Epidermal melanocyte (primary cell): ENCODE data around the gene MED15.
"Not testable (repeated sequence)": the region's sequence is repeated elsewhere in the genome, so short reads cannot be mapped to it uniquely, and the experiment has no call there.

Experiments
- DNase-seq: peaks from one replicate; pipeline ENCODE4 v3.0.0; 2011; ENCODE audit warnings: low spot score; ENCODE audit not compliant: insufficient read length

MED15 gene

DNA sequence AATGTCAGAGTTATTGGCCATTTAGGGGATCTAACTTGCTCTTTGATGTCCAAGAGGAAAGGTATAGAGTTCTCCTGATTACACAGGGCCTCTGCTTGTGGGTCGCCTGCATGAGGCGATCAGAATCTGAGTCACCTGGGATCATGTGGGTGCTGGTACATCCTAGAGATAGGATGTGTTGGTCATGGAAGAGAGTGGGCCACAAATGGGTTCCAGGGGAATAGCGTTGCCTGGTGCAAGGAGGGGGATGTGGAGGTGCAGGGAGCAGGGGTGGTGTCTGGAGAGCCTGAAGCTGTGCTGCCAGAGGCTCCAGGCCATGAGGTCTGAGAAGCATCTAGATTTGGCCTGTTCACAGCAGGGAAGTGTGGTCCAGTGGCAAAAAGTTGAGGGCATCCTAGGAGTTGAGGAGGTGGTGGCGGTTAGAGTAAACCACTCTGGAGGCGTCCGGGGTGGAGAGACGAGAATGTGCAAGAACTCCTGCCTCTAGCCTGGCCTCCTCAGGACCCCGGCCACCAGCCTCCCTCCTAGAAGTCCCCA lies 92.8 kb downstream of the MED15 start:
- DNase-seq, result no peak

DNA sequence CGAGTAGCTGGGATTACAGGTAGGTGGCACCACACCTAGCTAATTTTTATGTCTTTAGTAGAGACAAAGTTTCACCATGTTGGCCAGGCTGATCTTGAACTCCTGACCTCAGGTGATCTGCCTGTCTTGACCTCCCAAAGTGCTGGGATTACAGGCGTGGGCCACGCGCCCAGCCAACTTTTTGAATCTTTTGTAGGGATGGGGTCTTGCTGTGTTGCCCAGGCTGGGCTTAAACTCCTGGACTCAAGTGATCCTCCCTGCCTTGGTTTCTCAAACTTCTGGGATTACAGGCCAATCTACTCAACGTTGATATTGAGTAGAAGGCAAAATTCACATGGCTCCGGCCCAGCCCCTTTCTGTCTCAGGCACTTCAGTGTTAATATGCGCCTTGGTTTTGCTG lies 93.9 kb downstream of the MED15 start:
- no peak for DNase-seq

DNA sequence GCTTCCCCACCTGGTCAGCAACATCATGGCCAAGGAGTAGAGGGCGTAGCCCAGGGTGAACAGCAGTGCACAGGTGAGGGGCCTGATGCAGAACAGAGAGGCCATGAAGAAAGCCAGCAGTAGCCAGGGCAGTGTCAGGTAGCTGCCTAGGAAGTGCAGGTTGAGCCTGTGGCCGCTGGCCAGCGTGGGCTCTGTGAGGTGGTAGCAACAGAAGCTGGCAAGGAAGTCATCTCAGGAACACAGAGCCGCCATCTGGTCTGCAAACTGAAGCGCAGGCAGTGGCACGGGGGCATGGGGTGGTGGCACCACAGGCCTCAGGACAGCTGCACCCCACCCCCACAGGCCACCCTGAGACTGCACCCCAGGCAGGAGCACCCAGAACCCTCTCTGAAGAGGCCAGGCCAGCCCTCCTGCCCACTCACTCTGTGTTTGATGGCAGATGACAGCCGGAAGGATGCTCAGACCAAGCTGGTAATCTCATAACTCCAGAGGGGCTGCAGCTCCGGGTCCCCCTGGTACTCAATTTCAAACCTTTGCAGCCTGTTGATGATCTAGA lies 95.3 kb downstream of the MED15 start:
- no peak for DNase-seq

DNA sequence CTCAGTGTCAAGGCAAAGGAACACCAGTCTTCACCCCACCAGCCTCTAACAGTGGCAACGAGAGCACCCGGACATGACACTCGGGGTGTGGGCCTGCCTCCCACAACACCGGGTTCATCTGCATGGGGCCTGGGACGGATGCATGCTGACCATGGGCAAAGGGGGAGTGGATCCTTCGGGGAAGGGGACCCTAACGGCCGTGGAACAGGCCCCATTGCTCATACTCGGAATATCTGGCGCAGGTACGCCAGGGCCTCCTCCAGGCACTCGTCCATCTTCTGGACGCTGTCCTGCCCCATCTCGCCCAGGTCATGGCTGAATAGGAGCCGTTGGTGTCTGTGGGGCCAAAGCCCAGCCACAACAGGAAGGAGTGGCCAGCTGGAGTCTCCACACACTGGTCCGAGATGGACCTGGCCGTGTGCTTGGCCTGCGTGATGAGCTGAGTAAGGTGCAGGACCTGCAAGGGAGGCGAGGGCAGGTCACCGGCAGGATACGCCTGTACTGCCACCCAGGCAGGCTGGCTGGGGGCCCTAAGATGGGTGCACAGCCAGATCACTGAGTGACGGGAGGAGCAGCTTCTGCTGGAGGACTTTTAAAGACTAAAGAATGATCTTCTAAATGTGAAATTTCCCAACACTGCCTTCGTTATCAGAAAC lies 96.8 kb downstream of the MED15 start:
- no peak for DNase-seq

DNA sequence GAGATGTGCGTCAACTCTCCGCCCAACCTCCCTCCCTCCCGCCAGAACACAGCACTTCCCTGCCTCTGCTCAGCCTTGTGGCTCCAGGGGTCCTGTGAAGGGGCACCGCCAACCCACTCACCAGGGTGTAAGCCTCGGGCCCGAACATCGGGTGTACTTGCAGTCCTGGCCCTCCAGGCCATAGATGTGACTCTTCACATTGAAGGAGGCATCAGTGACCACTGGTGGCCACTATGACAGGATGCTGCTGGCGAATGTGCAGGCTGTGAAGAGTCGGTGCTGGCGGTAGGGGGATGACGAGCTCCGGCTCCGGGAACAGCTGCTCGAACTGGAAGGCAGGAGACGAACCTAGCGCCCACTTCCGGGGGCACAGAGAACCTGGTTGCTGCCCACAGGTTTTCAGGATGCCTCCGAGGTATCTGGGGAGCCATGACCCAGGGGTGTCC lies 97.4 kb downstream of the MED15 start:
- DNase-seq, result no peak

DNA sequence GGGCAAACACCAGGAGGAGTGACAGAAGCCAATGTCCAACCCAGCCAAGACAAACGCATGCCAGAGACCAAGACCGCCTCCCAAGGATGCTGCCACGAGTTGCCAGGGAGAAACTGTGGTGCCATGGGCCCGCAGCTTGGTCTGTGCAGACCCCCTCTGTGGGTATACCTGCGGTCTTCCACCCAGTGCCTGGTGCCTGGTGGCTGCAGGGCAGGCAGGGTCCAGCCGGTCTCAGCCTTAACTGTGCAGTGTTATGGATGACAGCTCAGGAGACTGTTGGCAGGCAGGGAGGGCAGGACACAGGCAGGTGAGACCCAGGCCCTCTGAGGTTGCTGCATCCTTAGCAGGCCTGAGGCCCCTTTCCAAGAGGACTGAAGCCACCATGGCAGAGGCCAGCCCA lies 97.9 kb downstream of the MED15 start:
- DNase-seq, result no peak

DNA sequence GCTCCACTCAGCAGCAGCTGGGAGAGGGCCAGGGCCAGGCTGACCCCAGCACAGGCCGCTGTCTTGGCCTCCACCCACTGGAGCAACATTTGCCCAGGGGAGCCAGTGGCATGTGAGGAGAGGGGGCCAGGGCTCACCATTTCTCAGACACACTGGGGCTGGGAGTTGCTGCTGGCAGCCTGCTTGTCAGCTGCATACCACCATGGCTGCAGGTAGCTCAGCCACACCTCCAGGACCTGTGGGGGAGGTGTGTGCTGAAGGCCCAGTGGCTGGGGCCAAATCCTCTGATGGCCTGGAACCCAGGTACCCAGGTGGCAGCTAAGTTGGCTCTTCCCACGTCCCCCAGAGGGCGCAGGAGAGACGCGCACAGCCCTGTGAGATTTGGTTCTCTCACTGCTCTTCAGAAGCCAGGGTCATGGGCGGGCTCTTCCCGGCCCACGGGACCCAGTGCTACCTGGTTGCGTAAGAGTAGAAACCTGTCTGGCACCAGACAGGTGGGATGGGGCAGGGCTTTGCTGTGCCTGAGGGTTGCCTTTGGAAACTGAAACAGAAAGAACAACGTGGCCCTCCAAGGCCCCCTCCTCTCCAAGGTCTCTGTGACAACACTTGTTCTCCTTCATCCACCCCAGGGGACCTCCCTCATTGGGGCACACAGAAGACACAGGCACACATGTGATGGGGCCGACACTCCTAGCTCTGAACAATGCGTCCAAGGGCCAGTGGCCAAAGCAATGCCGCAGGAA lies 98.8 kb downstream of the MED15 start:
- DNase-seq, result no peak

DNA sequence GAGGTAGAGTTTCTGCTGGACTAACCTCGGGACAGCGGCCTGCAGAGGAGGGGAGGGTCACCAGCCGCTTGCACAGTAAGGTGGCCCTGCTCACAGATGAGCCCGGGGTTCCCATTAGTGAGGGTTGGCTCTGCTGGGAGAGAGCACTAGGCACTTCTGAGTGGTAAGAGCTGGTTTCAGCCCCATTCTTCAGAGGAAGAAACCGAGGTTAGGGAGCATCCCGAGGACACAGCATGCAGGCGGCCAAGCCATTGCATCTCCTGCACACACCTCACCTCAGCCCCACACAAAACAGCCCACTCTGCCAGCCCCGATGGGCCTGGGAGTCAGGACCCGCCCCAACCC lies 99.3 kb downstream of the MED15 start:
- DNase-seq, result no peak

DNA sequence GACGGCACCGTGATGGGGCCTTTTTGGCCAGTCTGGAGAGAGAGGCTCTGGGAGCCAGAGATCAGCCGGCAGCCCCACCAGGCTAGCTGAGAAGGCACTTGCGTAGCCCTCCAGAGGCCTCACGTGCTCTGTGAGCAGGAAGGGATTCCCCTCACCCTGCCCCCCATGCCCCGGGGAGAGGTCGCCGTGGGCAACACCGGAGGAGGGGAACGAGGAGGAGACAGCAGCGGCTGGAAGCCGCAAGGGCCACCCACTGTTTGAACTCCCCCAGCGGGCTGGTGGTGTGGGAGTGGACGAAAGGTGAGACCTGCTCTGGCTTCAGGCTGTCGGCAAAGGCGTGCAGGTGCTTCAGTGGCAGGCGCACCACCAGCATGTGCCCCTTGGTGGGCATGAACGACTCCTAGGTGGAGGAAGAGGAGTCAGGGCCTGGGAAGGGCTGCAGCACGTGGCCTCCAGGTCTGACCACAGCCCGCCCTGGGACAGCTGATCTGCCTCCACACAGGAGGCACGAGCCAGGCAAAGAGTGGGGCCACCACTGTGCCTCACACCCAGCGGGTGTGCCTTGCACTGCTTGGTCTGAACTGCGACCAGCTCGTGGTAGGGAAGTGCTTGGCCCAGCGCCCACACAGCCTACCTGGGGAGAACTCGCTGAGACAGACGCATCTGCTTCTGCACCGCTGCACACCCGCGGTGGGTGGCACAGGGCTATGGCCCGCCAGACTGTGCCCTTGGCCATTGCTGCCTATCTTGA lies 99.9 kb downstream of the MED15 start:
- DNase-seq, result no peak

DNA sequence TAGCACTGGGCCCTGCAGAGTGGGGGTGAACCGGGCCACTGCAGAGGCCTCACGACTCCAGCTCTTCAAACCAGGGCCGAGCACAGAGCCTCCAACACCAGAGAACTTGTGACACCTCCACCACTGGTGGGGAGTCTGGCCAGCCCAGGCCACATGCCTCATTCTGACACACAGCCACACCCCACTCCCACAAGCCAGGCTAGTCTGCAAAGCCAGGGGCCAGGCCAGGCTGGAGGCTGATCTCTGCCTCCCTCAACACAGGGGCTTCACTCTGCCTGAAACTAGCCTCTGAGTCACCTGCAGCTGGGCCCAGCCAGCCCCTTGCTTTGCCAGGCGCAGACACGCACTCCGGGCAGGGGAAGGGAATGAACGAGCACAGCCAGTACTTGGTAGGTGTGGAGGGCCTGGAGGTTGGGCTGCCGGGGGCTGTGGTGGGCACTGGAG lies 102.9 kb downstream of the MED15 start:
- no peak for DNase-seq

DNA sequence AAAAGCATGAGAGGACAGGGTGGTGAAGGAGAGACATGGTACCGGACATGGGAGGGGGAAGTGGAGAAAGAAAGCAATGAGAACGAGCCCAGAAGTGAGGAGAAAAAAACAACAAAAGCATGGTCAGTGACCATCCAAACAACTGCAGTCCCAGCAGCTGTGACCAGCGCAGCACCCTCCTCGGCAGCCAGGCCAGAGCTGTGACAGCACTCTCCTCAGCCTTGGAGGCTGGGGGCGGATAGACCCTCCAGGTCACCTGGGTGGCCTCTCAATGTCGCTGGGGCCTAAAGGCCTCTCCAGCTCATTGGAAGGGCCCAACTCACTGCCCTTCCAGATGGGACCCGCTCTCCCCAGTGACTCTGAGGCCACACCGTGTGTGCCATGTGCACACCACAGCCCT lies 103.3 kb downstream of the MED15 start:
- no peak for DNase-seq

DNA sequence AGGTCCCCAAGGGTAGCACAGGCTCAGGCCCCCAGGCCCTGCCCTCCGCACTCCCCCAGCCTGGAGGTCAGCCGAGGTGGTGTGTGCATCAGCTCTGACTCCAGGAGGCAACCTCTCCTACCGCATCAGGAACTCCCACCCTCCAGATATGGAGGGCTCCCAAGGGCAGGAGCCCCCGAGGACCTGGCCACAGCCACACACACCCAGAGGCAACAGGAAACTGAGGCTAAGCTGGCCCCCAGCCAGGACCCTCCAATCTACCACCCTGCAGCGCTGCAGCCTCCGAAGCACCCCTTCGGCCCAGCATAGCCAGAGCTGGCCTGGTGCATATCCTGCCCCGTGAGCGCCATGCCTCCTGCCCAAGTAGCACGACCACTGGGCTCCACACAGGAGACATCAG lies 104.0 kb downstream of the MED15 start:
- DNase-seq, result no peak

DNA sequence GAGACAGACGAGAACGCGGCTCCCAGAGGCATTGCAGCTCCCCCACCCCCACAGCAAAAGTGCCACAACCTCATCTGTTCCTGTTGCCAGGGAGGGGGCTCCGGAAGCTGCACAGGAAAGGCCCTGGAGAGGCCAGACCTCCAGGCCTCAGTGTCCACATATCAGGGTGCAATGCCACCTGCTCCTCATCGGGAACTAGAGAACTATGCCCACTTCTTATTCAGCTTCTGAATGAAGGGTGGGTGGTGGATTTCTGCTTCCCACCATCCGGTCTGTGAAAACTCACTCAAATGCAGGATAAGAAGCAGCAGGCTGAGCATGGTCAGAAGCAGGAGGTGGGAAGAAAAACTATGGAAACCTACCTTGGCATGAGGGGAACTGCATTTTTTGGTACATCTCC lies 105.9 kb downstream of the MED15 start:
- DNase-seq, result no peak

DNA sequence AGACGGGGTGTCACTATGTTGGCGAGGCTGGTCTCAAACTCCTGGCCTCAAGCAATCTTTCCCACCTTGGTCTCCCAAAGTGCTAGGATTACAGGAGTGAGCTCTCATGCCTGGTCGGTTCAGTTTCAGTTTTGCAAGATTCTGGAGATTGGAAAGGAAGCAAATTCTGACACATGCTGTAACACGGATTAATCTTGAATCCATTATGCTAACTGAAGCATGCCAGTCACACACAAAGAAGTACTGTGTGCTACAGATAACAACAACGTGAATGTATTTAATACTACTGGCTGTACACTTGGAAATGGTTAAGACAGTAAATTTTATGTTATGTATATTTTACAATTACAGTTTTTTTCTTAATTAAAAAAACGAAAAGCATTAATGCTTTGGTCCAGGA lies 107.6 kb downstream of the MED15 start:
- no peak for DNase-seq

DNA sequence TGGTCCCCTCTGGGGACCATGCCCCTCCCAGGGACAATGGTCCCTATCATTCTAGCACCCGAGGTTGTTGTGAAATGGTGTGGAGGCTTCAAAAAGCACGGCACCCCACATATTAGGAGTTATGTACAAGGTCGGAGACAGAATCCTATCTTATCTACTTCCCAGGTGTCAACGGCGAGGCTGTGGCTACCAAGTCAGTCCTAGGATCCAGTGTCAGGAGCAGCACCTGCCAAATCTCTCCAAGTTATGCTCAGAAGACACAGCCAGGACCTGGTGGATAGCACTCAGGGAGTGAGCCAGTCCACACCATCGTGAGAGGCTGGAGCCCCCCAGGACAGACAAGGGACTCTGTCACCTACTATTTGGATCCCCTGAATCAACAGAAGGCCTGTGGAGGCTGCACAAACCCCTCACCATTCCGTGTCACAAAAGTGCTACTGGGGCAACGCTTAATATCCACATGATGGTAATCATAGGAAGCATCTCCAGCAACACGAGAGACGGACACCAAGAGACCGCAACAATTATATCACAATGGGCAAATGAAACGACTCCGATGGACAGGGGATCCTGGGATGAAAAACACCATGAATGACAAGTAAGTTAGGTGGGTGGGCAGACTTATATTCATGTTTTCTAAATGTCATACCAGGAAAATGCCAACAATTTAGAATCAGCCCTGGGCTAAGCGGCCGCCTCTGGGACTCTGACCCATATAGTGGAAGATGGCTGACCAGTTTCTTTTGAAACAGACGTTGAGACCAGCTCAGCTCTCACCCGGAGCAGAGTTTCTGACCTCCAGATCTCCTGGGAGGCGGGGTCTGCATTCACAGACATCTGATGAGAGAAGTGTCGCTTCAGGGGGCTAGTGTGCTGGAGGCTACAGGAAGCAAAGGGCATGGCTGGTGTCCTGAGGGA lies 108.4 kb downstream of the MED15 start:
- no peak for DNase-seq

DNA sequence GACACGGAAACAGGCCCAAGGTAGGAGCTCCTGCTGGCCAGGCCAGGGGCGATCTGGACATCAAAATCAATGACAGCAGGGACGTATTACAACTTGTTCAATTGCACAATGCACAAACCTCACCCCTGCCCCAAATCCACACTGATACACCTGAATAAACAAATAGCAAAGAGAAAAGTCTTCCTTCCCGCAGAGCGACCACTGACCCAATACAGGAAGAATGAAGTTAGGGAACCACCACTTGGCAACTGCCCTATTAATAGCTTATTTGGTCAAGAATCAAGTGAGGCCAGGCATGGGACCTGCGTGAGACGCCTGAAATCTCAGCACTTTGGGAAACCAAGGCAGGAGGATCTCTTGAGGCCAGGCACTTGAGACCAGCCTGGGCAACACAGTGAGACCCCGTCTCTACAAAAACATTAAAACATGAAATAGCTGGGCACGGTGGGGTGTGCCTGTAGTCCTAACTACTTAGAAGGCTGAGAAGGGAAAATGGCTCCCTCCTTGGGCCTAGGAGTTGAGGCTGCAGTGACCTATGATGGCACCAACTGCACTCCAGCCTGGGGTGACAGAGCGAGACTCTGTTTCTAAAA lies 109.1 kb downstream of the MED15 start:
- DNase-seq, result no peak

DNA sequence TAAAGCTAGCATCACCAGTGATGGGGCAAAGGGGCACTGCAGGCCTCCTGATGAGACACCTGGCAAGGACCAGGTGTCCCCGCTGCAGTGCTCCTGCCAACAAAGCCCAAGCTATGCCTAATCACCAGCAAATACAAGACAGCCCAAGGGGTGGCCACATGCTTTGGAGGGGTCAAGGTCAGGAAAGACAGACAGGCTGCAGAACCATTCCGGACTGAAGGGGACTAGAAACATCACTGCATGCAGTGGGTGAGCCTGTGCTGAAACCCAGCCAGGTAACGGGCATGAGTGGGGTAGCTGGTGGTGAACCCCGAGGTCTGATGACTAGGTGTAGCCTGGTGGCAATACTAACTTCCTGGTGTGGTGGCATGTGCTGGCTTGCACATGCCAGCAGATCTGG lies 111.1 kb downstream of the MED15 start:
- DNase-seq, result no peak

DNA sequence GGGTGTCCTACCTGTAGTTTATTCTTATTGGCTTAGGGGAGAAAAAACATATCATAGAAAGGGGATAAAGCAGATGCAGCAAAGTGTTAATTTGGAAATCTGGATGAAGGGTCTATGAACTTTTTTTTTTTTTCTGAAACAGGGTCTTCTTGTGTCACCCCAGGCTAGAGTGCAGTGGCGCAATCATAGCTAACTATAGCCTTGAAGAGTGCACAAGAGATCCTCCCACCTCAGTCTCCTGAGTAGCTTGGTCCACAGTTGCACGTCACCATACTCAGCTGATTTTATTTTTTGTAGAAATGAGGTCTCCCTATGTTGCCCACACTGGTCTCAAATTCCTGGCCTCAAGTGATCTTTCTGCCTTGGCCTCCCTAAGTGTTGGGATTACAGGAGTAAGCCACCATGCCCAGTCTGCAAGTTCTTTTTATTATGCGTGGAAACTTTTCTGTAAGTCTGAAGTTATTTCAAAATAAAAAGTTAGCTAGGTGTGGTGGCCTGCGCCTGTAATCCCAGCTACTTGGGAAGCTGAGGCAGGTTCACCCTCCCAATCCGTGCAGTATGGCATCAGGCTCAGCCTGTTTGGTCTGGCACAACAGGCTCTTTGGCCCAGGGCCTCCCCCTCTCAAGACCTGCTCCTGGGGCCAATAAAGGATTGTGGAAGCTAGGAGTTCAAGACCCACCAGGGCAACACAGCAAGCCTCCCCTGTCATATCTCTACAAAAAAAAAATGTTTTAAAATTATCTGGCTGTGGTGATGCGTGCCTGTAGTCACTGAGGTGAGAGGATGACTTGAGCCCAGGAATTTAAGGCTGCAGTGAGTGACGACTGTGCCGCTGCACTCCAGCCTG lies 111.9 kb downstream of the MED15 start:
- no peak for DNase-seq

DNA sequence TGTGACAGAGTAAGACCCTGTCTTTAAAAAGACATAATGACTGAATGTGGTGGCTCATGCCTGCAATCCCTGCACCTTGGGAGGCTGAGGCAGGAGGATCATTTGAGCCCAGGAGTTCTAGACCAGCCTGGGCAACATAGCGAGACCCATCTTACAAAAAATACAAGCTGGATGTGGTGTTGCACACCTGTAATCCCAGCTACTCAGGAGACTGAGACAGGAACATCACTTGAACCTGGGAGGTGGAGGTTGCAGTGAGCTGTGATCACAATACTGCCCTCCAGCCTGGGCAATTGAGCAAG lies 112.4 kb downstream of the MED15 start:
- DNase-seq, result not testable (repeated sequence)

DNA sequence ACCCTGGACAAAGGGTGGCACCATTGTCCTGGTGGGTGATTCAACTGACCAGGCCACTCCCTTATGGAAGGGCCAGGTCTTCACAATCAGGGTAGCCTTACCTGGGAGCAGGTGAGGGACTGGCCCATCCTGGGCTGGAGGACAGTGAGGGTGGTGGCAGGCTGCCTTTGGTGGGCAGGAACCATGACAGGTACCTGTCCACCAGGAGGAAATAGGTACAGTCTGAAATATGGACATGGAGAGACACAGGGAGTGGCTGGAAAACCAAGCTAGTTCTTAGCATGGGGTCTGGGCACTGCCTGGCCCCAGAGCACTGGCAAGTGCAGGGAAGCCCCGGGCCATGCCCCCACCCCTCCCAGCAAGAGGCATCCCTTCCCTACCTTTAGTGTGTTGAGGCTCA lies 113.8 kb downstream of the MED15 start:
- no peak for DNase-seq
